ENCODE data around the gene TAPT1. TPM values are rescaled to one million over a fixed set of nuclear protein-coding genes. Genes with fewer than 3 reads are reported as not detected.

TAPT1 gene
- total RNA-seq, 1 experiment from 2014 or later = 11.1 TPM

- Histone ChIP-seq H3K9me3 (ENCODE audit: control insufficient read depth, low read depth, low read length) (no peaks in the 10 kb centered on the region), H3K4ac (ENCODE audit: low read depth, low read length) (no peak overlapping the region), H2BK12ac (ENCODE audit: insufficient read length, low read depth, low read length) (no peak overlapping the region), H3K4me1 (ENCODE audit: insufficient read depth, low read length) (peaks cover 2% of the 10 kb centered on the region; the same call in 1 of the 2 replicates), H2AK5ac (ENCODE audit: insufficient read length, low read length) (no peak overlapping the region), H2BK20ac (ENCODE audit: low read depth, low read length, poor library complexity, severe bottlenecking) (no peak overlapping the region), H2BK5ac (ENCODE audit: insufficient read length, low read length) (no peak overlapping the region), H3T11ph (ENCODE audit: low read length) (no peak overlapping the region), H3K18ac (ENCODE audit: insufficient read length, low read depth, low read length) (no peak overlapping the region), H3K9ac (ENCODE audit: extremely low read depth, insufficient read length, low read length) (no peak overlapping the region), H3K4me2 (ENCODE audit: insufficient read depth, insufficient read length, low read length) (no peak overlapping the region), H4K20me1 (ENCODE audit: control insufficient read depth, insufficient read depth, insufficient read length) (no peaks in the 10 kb centered on the region), H2BK120ac (ENCODE audit: low read depth, low read length, poor library complexity, severe bottlenecking) (no peak overlapping the region), H3K79me1 (ENCODE audit: insufficient read depth, low read depth, low read length, poor library complexity, severe bottlenecking) (no peaks in the 10 kb centered on the region), H4K8ac (replicated peaks; ENCODE audit: insufficient read length, low read depth, low read length) (no peak overlapping the region), H3K23ac (ENCODE audit: insufficient read length, low read depth, low read length) (no peak overlapping the region), H3K27ac (ENCODE audit: insufficient read length, low read depth, low read length) (no peak overlapping the region), H3K79me2 (ENCODE audit: insufficient read depth, low read length) (no peaks in the 10 kb centered on the region), H3K14ac (ENCODE audit: insufficient read depth, low read length) (no peak overlapping the region), H2AFZ (ENCODE audit: low read length) (no peak overlapping the region), H4K91ac (ENCODE audit: insufficient read length, low read depth, low read length) (no peak overlapping the region), H2BK15ac (ENCODE audit: low read depth, low read length) (no peak overlapping the region), H4K5ac (ENCODE audit: insufficient read length, low read depth, low read length) (no peak overlapping the region), H3K27me3 (ENCODE audit: insufficient read depth, low read length) (no peaks in the 10 kb centered on the region), H3K56ac (ENCODE audit: insufficient read length, low read depth, low read length) (no peak overlapping the region), H3K23me2 (ENCODE audit: insufficient read length, low read depth, low read length, poor library complexity, severe bottlenecking) (no peaks in the 10 kb centered on the region)
- Mint-ChIP-seq H3K4me1 (peaks cover 18 to 20% of the 10 kb centered on the region in 2 experiments), H3K27ac (no peak overlapping the region), H3K9me3 (no peaks in the 10 kb centered on the region), H3K36me3 (ENCODE audit: insufficient read depth in 1 of 3, low read depth in 3 of 3) (no peaks in the 10 kb centered on the region), H3K4me3 (no peak overlapping the region), H3K27me3 (ENCODE audit: low read depth) (no peaks in the 10 kb centered on the region)
- DNase-seq = no peak
- WGBS (ENCODE audit: extremely low coverage, insufficient read length, low lambda C conversion rate) = no CpG with 5 or more reads among the region's 2 CpGs
- TF ChIP-seq CTCF (conservative IDR thresholded peaks at IDR 0.05) = no peak
Measured at GRCh38 chr4:16203083-16203482, 23.2 kb downstream of the TAPT1 start.
